ENCODE data around the gene BMP2.

BMP2 gene

DNA sequence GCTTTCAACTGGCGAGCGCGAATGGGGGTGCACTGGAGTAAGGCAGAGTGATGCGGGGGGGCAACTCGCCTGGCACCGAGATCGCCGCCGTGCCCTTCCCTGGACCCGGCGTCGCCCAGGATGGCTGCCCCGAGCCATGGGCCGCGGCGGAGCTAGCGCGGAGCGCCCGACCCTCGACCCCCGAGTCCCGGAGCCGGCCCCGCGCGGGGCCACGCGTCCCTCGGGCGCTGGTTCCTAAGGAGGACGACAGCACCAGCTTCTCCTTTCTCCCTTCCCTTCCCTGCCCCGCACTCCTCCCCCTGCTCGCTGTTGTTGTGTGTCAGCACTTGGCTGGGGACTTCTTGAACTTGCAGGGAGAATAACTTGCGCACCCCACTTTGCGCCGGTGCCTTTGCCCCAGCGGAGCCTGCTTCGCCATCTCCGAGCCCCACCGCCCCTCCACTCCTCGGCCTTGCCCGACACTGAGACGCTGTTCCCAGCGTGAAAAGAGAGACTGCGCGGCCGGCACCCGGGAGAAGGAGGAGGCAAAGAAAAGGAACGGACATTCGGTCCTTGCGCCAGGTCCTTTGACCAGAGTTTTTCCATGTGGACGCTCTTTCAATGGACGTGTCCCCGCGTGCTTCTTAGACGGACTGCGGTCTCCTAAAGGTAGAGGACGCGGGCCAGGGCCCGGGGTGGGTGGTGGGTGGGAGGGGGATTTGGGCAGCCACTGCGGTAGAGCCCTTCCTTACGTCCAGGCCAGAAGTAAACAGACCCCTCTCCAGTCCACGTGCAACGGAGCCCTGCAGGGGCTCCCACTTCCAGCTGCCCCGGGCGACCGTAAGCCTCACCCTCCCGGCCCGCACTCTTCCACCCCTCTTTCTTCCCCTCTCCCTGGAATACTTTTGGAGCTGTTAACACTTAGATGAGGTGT, 998 bp downstream of the BMP2 start:
- peak; percentile 76 for DNase-seq

- peak; percentile 61 for DNase-seq
These were observed 2.7 kb downstream of the BMP2 start for GRCh38 chr20:6769903-6770785.

DNA sequence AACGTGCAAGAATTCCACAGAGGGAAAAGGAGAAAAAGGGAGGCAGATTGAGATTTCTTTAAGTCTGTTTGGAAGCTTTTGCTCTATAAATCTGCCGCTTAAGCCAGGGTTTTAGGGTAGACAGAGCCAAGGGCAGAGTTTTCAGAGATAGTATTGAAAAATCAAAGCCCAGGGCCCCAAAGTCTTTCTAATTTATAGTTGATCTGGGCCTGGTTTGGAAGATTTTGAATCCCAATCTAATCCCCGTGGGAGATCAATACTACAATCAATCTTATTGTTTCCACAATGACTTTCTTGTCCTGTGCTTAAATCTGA, 3.3 kb downstream of the BMP2 start:
- DNase-seq = no peak

DNA sequence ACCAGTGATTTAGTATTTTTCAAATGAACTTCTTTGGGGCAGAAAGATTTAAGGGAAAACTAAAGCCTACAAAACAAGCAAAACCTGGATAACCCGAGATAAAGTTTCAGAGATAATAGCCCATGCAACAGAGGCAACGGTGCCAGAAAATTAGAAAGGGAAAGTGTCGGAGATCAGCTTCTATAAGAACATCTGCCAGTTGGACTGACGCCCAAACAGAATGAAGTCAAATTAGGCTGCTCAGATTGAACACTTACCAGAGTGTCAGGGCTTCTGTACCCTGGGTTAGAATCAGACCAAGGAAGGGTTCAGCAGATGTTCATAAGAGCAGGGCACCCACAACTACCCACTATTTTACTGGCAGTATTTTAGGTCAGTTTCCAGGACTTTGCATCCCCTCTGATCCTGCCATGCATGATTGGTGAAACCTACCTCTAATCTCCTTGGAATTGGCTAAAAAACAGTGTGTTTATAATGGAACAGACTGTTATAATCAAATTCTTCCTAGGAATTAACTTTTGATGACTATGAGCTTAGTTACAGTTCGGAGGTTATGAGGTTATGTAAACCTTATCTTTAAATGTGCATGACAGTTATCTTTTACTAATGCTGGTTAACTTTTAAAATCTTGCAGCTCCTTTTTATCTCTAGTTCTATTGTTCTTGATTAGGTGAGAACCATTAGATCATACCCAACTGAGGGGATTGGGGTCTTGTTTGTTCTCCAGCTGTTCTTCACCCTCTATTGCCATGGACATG, 13.1 kb downstream of the BMP2 start:
- no peak for DNase-seq

- DNase-seq = peak; percentile 38
These were observed 16.3 kb downstream of the BMP2 start for GRCh38 chr20:6783752-6784151.

GRCh38 chr20:6784210-6784631, 16.7 kb downstream of the BMP2 start:
- DNase-seq = peak; percentile 33

GRCh38 chr20:6784767-6785166, 17.3 kb downstream of the BMP2 start:
- no peak for DNase-seq

GRCh38 chr20:6786548-6786947, 19.1 kb downstream of the BMP2 start:
- no peak for DNase-seq

DNA sequence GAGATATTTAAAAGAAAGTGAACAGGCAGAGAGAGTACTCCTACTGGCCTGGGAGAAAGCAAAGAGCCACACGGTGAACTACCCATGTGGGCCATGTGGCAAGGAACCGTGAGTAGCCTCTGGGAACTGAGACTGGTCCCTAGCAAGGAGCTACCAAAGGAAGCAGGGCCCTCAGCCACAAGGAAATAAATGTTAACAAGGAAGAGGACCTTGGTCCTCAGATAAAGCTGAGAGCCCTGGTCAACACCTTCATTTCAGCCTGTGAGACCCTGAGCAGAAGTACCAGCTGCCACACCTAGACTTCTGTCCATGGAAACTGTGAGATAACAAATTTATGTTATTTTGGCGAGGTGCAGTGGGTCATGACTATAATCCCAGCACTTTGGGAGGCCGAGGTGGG, 25.3 kb downstream of the BMP2 start:
- no peak for DNase-seq

DNA sequence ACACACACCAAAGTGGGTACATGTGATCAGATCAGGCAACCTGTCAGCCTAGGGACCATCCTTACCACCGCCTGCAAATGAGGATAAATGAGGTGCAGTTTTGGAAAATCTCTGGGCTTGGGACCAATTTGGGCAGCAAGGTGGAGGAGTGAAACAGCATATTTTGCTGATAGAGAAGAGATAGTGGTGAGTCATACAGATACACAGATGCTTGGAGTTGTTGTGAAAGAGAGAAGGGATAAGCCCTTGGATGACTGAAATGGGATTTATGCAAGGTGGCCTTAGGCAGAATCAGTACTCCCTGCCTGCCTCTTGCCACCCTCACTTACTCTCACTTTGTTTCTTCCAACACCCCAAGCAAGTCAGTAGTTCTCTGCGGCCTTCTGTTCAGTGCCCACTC, 34.7 kb downstream of the BMP2 start:
- DNase-seq = no peak

DNA sequence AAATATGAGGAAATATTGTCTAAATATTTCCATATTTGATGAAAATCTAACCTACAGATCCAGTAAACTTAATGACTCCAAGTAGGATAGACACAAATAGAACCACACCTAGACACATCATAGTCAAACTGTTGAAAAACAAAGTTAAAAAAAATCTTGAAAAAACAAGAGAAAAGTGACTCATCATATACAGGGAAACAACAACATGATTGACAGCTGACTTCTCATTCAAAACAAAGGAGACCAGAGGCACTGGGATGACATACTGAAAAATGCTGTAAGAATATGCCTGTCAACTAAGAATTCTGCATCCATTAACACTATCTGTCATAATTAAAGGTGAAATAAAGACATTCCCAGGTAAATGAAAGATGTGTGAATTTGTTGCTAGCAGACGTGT, 38.8 kb downstream of the BMP2 start:
- no peak for DNase-seq

GRCh38 chr20:6811262-6812035, 44.0 kb downstream of the BMP2 start:
- DNase-seq = peak; percentile 6

DNA sequence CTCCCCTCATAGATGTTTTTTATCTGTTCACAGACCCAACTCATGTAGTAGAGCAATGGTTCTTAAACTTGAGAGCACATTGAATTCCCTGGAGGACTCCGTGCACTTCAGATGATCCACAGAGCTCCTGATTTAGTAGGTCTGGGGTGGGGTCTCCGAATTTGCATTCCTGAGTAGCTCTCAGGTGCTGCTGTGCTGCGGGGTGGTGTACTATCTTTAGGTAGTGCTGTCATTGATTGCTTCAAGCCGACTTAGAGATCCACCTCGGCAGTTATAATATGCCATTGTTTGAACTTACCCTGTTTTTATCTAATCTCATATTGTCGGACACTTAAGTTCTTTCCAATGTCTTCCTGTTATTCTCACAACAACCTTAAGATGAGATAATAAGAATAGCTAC, 45.0 kb downstream of the BMP2 start:
- no peak for DNase-seq

- no peak for DNase-seq
These were observed 47.5 kb downstream of the BMP2 start for GRCh38 chr20:6814945-6815344.

GRCh38 chr20:6818033-6818808, 50.7 kb downstream of the BMP2 start:
- no peak for DNase-seq

GRCh38 chr20:6819599-6819998, 52.1 kb downstream of the BMP2 start:
- no peak for DNase-seq

DNA sequence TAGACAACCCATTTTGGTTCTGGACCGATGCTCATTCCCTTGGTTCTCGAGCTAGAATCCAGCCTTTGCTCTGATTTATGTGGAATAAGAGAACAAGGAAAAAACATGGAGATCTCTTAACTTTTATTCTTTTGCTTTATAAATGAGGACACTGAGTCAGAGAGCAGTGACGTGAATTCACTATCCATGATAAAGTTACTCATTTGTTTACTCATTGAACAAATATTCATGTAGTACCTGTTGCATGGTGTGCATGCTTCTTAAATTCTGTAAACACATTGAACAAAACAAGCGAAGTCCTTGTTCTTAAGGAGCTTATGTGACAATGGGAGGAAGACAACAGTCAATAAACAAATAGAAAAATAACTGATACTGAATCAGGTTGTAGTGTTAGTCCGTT, 56.9 kb downstream of the BMP2 start:
- DNase-seq = no peak

- no peak for DNase-seq
These were observed 60.0 kb downstream of the BMP2 start for GRCh38 chr20:6827472-6827871.

DNA sequence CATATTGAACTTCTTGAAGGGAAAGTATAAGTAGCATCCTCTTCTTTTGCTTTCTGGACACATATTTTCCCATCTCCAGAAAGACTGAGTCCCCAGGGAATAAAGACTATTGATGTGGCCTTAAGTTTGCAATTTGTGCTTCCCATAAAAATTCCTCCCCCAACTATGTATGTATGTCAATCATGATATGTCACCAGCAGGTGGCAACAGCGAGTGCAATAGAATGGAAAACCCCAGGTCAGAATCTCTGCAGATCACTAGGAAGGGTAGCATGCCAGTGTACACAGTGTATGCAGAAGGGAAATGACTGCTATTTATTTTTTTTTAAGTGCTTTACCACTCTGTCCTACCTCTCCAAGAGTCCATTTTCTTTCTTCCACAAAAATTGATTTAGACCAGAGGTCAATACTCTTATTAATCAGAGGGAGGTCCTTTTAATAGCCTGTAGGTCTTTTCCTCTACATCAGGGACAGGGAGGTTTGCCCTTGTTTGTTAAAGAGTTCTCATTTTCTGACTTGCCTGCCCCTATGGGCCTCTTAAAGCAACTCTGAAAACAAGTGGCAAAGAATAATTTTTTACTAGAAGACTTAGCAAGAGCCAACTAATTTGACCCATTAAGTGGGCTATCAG, 61.4 kb downstream of the BMP2 start:
- DNase-seq = peak; percentile 87

GRCh38 chr20:6829510-6830116, 62.1 kb downstream of the BMP2 start:
- no peak for DNase-seq
